Effector CD8-positive, alpha-beta T cell (primary cell): ENCODE data around the gene GMPPA.

ENCODE experiments used
- DNase-seq: peaks from one replicate; lab custom pipeline; 2025; lab: John Stamatoyannopoulos, UW

The GMPPA gene

GRCh38 chr2:219521066-219521880 is 22.6 kb downstream of the GMPPA start:
- no peak for DNase-seq

- no peak for DNase-seq
Measured at GRCh38 chr2:219522111-219523030, 23.7 kb downstream of the GMPPA start.

GRCh38 chr2:219523031-219523671 is 24.5 kb downstream of the GMPPA start:
- no peak for DNase-seq

- DNase-seq: no peak
Measured at GRCh38 chr2:219524817-219525216, 26.1 kb downstream of the GMPPA start.

GRCh38 chr2:219525533-219526232 is 27.0 kb downstream of the GMPPA start:
- no peak for DNase-seq

DNA sequence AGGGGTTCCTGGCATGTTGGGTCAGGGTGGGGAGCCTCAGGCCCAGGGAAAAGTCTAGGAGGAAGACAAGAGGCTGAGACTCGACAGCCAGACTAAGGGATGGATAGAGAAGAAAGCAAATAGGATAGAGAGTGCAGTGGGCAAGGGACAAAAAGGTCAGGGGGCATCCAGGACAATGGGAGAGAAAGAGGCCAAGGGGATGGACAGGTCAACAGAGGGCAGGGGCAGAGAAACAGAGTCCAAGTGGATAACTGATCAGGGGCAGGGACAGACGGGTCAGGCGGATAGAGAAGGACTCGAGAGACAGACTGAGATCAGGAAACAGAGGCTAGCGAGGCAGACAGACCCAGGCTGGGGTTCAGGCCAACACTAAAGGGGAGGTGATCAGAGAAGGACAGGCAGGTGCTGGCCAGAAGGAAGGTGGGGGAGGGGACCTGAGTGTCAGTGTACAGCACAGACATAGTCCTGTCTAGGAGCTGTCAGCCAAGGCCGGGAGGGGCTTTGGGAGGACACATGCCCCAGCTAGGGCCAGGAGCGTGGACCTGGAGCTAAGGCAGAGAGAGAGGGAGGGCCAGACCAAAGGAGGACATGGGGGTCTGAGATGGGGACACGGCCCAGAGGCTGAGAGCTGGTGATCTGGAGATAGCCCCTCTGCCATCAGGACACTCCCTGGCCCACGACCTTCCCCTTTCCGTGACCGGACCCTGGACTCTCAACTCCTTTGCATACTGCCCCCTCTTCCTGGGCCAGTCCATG is 27.8 kb downstream of the GMPPA start:
- DNase-seq: no peak

DNA sequence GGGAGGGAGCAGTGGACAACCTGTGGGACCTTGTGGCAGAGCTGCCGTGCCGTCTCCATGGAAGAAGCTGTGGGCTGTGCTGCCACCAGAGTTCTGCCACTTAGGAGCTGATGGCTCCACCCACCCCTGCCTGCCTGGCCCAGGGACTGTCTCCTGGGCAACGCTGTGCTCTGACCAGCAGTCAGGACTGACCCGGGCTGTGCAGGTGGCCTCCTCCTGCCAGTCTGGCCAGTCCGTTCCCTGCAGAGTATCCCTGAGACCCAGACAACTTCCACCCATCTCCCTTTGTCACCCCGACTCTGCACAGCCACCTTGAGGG is 28.3 kb downstream of the GMPPA start:
- DNase-seq: no peak

DNA sequence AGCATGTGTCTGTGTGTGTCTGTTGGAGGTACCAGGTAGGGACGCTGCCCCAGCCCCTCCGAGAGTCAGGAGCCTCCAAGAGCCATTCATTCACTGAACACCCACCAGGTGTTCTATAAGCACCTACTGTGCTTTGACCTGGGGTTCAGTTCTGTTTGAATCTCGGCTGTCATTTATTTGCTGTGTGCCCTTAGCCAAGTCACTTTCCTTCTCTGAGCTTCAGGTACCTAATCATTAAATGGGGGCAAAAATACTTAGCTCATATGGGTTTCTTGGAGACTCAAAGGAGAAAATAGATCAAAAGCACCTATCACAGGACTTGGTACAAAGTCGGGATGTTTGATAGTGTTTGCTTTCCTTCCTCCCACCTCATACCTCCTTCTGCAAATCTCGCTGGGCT is 28.8 kb downstream of the GMPPA start:
- no peak for DNase-seq

DNA sequence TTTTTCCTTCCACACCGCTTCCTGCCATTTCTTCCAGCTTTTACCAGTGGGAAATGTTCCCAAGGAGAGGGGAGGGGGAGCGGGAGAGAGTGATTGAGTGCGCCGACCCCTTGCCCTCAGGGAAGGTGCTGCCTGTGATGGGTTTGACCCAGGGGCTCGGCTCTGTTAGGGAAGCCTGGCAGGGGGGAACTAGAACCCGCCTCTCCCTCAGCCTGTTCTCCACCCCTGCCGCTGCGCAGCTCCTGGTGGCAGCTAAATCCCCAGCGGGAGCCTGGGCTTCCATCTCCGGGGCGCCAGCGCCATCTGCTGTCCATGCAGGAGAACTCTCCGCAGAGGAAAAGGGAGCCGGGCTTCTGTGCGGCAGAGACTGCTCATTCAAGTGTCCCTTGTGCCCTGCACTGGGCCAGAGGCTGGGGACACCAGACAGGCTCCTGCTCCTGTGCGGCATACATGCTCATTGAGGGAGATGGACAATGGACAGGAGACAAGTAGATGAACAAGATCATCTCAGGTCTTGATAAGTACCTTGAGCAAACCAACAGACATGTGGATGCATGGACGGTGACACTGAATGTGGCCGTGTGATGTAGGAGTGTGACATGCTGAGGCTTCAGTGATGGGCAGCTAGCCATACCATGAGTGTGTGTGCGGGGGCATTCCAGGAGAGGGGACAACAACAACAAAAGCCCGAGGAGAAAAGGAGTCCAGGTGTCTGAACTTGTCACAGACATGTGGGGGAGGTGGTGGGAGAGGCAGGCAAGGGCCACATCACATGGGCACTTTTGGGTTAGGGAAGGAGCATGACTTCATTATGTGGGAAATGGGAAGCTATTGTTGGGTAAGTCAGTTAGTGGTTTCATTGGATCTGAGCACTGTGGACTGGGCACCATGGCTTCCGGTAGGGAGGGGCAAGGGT is 31.6 kb downstream of the GMPPA start:
- DNase-seq: peak; percentile 72

GRCh38 chr2:219531639-219532377 is 33.1 kb downstream of the GMPPA start:
- DNase-seq: no peak

DNA sequence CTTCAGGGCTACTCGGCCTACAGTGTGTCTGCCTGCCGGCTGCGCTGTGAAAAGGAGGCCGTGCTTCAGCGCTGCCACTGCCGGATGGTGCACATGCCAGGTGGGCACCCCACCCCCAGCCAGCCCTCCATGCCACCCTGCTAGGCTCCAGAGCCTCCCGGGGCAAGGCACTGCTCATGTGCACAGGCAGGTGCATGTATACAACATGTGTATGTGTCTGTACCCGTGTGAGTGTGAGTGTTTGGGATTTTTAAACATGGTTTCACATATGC is 33.6 kb downstream of the GMPPA start:
- no peak for DNase-seq

- DNase-seq: no peak
Measured at GRCh38 chr2:219533930-219534661, 35.4 kb downstream of the GMPPA start.

- no peak for DNase-seq
Measured at GRCh38 chr2:219536425-219536824, 37.7 kb downstream of the GMPPA start.

GRCh38 chr2:219536967-219537366 is 38.3 kb downstream of the GMPPA start:
- DNase-seq: no peak

DNA sequence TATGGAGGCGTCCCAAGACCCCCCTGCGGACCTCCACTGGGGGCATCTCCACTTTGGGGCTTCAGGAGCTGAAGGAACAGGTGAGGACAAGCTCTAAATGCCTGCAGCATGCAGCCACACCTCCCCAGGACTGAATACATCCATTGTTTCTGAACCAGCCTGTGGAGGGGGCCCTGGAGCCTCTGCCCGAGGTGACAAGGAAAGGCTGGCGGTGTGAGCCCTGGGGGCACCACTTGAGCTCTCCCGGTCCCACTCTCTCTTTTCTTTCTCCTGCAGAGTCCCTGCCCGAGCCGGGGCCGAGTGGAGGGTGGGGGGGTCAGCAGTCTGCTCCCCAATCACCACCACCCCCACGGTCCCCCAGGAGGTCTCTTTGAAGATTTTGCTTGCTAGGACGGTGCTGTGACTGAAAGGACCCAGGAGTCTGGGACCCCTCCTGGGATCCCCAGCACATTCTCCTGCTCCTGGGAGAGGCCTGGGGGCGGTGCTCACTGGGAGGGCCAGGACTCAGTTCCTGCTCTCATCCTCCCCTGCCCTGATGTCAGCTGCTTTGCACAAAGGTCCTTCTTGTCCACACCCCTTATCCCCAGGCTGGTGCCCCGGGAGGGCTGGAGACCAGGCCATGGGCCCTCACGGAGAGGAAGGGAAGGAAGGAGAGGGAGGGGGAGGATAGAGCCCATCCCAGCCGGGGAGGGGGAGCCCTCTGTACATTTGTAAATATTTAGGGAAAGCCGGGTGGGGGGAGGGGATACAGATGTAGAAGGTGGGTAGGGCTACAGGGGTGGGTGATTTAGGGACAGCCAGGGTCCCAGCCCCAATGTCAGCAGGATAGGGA is 39.2 kb downstream of the GMPPA start:
- no peak for DNase-seq

DNA sequence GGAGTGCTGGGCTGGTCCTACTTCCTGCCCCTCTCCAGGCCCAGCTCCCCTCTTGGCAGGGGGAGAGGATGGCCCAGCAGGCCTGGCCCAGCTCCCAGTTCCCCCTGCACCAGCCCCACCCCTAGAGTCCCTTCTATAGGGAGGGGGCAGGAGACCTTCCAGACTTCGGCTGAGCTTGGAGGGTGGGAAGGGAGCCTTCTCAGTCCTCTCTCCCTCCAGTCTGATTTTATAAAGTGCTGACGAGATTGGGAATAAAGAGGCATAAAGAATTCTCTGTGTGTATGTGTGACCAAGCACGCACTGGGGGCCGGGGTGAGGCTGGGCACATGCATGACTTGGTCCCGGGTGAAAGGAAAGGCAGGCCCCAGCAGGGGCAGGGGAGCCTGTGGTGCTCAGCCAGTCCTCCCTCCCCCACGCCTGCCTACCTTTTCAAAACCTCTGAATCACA is 39.8 kb downstream of the GMPPA start:
- DNase-seq: no peak

- DNase-seq: no peak
Measured at GRCh38 chr2:219538956-219539788, 40.5 kb downstream of the GMPPA start.
